ENCODE data around the gene KCNQ5.

The KCNQ5 gene

GRCh38 chr6:72631480-72631879, 9.6 kb downstream of the KCNQ5 start:
- H3K4me1 ChIP-seq (ENCODE audit: low read length), result peaks cover 24% of the 10 kb centered on the region
- H3K27ac ChIP-seq (ENCODE audit: low read length), result no peak overlapping the region
- no peak for TF ChIP-seq CTCF (IDR thresholded peaks at IDR 0.05; ENCODE audit: low read depth, low read length)
- no peak for TF ChIP-seq EZH2phosphoT487 (IDR thresholded peaks at IDR 0.05; ENCODE audit: low read depth)
- no peaks in the 10 kb centered on the region; the same call in 1 of the 2 replicates for H3K27me3 ChIP-seq (ENCODE audit: low read depth, low read length)
- no peak overlapping the region for H2AFZ ChIP-seq (ENCODE audit: low read depth, low read length)
- no peak overlapping the region for H3K4me2 ChIP-seq (ENCODE audit: low read length)
- peaks cover 71% of the 10 kb centered on the region for H3K79me2 ChIP-seq (ENCODE audit: low read length)
- no peak overlapping the region for H3K4me3 ChIP-seq (ENCODE audit: low read length)
- H4K20me1 ChIP-seq (ENCODE audit: insufficient read depth, low read length), result peaks cover 20% of the 10 kb centered on the region
- H3K9ac ChIP-seq (ENCODE audit: low read length), result no peak overlapping the region
- H3K36me3 ChIP-seq (replicated peaks; ENCODE audit: low read depth, low read length), result peaks cover 10% of the 10 kb centered on the region
- H3K9me3 ChIP-seq (ENCODE audit: insufficient read depth, low read length), result no peaks in the 10 kb centered on the region

GRCh38 chr6:72635636-72636035, 13.8 kb downstream of the KCNQ5 start:
- Histone ChIP-seq H3K4me3 (ENCODE audit: low read length) (no peak overlapping the region), H3K9me3 (ENCODE audit: insufficient read depth, low read length) (no peaks in the 10 kb centered on the region), H3K4me2 (ENCODE audit: low read length) (peak overlapping the region; percentile 11), H2AFZ (ENCODE audit: low read depth, low read length) (no peak overlapping the region), H3K27me3 (ENCODE audit: low read depth, low read length) (no peaks in the 10 kb centered on the region), H3K79me2 (ENCODE audit: low read length) (peaks cover 60% of the 10 kb centered on the region), H3K27ac (ENCODE audit: low read length) (no peak overlapping the region), H3K4me1 (ENCODE audit: low read length) (peaks cover 14% of the 10 kb centered on the region), H3K9ac (ENCODE audit: low read length) (no peak overlapping the region), H4K20me1 (ENCODE audit: insufficient read depth, low read length) (peaks cover 7% of the 10 kb centered on the region), H3K36me3 (replicated peaks; ENCODE audit: low read depth, low read length) (no peaks in the 10 kb centered on the region)
- no peak for TF ChIP-seq CTCF (IDR thresholded peaks at IDR 0.05; ENCODE audit: low read depth, low read length)
- TF ChIP-seq EZH2phosphoT487 (IDR thresholded peaks at IDR 0.05; ENCODE audit: low read depth), result no peak

GRCh38 chr6:72636215-72636614, 14.4 kb downstream of the KCNQ5 start:
- H3K9me3 ChIP-seq (ENCODE audit: insufficient read depth, low read length), result no peaks in the 10 kb centered on the region
- H3K4me2 ChIP-seq (ENCODE audit: low read length), result no peak overlapping the region; the same call in 1 of the 2 replicates
- H3K4me3 ChIP-seq (ENCODE audit: low read length), result no peak overlapping the region
- TF ChIP-seq EZH2phosphoT487 (IDR thresholded peaks at IDR 0.05; ENCODE audit: low read depth) (no peak), CTCF (IDR thresholded peaks at IDR 0.05; ENCODE audit: low read depth, low read length) (no peak)
- peaks cover 14% of the 10 kb centered on the region for H3K4me1 ChIP-seq (ENCODE audit: low read length)
- no peak overlapping the region for H2AFZ ChIP-seq (ENCODE audit: low read depth, low read length)
- no peak overlapping the region for H3K27ac ChIP-seq (ENCODE audit: low read length)
- H4K20me1 ChIP-seq (ENCODE audit: insufficient read depth, low read length), result peaks cover 7% of the 10 kb centered on the region
- no peaks in the 10 kb centered on the region for H3K27me3 ChIP-seq (ENCODE audit: low read depth, low read length)
- H3K79me2 ChIP-seq (ENCODE audit: low read length), result peaks cover 54% of the 10 kb centered on the region
- H3K9ac ChIP-seq (ENCODE audit: low read length), result no peak overlapping the region
- no peaks in the 10 kb centered on the region for H3K36me3 ChIP-seq (replicated peaks; ENCODE audit: low read depth, low read length)

- TF ChIP-seq CTCF (IDR thresholded peaks at IDR 0.05; ENCODE audit: low read depth, low read length) (no peak), EZH2phosphoT487 (IDR thresholded peaks at IDR 0.05; ENCODE audit: low read depth) (no peak)
- no peak overlapping the region for H2AFZ ChIP-seq (ENCODE audit: low read depth, low read length)
- peaks cover 7% of the 10 kb centered on the region for H4K20me1 ChIP-seq (ENCODE audit: insufficient read depth, low read length)
- H3K27me3 ChIP-seq (ENCODE audit: low read depth, low read length), result no peaks in the 10 kb centered on the region
- no peak overlapping the region for H3K4me3 ChIP-seq (ENCODE audit: low read length)
- H3K9me3 ChIP-seq (ENCODE audit: insufficient read depth, low read length), result no peaks in the 10 kb centered on the region
- H3K9ac ChIP-seq (ENCODE audit: low read length), result no peak overlapping the region
- H3K4me1 ChIP-seq (ENCODE audit: low read length), result peaks cover 14% of the 10 kb centered on the region
- H3K79me2 ChIP-seq (ENCODE audit: low read length), result peaks cover 55% of the 10 kb centered on the region
- H3K36me3 ChIP-seq (replicated peaks; ENCODE audit: low read depth, low read length), result no peaks in the 10 kb centered on the region
- no peak overlapping the region for H3K27ac ChIP-seq (ENCODE audit: low read length)
- H3K4me2 ChIP-seq (ENCODE audit: low read length), result no peak overlapping the region
Measured at GRCh38 chr6:72636786-72637185, 14.9 kb downstream of the KCNQ5 start.
